SKM-1 (cell line): ENCODE data around the gene CPNE1.

Experiments used
- DNase-seq: peaks from one replicate; lab custom pipeline; 2025; ENCODE audit not compliant: unreplicated experiment; lab: John Stamatoyannopoulos, UW

Gene CPNE1

DNA sequence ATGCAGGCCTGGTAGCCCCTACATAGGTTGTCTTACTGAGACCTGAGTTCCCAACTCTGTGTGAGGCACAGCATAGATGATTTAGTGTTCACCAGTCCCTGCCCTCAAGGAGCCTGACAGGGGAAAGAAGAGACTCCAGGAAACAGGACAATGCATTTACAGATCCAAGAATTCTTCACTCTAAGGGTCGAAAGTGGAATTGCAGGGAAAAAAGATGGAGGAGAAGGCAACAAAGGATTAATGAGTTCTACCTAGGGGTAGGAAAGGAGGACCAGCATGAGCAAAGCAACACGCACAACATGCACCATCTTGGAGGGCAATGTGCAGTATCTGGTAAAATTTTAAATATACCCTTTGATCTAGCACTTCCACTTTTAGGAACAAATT is 43.1 kb downstream of the CPNE1 start:
- DNase-seq: no peak

DNA sequence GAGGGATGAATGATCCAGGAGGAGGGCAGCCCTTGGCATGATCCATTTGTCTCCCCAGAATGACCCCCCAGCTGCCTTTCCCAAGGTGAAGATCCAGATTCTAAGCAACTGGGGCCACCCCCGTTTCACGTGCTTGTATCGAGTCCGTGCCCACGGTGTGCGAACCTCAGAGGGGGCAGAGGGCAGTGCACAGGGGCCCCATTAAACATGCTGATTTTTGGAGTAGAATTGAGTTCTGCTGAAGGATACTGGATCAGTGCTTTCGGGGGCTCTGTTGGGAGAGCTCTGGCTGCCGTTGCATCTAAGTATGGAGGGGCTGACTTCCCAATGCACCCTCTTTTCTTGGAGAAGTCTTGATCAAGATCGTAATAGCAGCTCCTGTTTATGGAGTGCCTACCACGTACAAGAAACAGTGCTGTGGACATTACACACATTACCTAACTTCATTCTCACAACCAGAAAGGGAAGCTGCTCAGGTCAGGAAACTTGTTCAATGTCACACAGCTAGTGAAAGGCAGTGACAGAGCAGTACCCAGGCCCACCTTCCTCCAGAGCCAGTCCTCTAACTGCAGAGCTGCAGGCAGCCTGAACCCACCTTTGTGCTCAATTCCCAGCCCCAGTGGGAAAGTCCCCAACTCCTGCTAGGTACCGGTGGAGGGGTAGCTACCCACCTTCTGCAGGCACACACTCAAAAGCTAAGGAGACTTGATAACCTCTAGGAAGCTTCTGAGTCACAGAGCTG is 43.7 kb downstream of the CPNE1 start:
- no peak for DNase-seq

DNA sequence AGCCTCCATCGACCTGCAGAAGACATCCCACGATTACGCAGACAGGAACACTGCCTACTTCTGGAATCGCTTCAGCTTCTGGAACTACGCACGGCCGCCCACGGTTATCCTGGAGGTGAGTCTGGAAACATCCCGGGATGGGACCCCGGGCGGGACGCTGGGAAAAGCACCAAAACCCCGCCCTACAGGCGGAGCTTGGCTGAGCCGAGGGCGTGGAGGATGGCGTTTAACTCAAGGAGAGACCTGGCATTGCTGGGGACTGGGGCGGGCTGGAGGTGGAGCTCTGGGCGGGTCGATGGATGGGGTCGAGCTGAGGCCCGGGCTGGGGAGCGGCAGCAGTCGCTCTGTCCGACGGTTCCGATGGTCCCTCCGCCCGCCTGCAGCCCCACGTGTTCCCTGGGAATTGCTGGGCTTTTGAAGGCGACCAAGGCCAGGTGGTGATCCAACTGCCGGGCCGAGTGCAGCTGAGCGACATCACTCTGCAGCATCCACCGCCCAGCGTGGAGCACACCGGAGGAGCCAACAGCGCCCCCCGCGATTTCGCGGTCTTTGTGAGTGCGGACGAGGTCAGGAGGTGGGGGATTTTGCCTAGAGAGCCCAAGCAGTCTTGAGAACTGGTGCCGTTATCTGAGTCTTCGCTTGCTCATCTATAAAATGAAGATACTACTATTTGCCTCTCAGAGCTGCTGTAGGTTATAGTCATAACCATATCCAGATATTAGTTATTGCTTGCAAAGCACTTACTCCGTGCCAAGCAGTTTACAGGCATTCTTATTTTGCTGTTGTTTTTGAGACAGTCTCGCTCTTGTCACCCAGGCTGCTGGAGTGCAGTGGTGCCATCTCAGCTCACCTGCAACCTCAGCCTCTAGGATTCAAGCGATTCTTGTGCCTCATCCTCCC is 45.3 kb downstream of the CPNE1 start:
- DNase-seq: peak; percentile 26

DNA sequence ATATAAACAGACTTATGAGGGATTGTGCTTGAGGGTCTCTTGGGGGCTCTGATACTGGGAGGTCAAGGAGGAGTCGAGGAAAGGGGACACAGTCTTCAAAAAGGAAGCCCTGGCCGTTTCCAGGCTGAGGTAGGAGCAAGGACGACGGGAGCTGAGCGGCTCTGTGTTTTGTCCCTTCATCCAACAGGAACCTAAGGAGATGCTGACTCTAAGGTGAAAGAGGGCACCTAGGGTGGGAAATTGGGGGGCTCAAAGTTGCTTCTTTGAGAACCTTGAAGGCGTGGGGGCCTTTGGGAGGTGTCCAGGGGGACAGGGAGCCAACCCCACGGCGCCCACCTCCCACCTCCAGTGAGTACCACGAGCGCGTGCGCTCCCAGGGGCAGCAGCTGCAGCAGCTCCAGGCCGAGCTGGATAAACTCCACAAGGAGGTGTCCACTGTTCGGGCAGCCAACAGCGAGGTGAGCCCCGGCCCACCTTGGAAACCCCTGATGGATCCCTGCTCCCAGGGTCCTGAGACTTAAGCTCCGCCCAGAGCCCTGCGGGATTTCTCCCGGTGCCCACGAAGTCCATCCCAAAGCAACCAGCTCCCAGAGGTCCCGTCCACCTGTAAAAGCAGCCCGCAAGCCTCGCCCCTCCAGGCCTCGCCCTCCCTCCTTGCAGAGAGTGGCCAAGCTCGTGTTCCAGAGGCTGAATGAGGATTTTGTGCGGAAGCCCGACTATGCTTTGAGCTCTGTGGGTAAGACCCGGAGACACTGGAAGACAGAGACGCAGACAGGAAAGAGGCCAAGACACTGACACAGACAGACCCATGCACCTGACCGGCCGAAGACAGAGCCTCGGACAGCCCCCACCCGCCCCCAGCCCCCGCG is 46.2 kb downstream of the CPNE1 start:
- DNase-seq: no peak

DNA sequence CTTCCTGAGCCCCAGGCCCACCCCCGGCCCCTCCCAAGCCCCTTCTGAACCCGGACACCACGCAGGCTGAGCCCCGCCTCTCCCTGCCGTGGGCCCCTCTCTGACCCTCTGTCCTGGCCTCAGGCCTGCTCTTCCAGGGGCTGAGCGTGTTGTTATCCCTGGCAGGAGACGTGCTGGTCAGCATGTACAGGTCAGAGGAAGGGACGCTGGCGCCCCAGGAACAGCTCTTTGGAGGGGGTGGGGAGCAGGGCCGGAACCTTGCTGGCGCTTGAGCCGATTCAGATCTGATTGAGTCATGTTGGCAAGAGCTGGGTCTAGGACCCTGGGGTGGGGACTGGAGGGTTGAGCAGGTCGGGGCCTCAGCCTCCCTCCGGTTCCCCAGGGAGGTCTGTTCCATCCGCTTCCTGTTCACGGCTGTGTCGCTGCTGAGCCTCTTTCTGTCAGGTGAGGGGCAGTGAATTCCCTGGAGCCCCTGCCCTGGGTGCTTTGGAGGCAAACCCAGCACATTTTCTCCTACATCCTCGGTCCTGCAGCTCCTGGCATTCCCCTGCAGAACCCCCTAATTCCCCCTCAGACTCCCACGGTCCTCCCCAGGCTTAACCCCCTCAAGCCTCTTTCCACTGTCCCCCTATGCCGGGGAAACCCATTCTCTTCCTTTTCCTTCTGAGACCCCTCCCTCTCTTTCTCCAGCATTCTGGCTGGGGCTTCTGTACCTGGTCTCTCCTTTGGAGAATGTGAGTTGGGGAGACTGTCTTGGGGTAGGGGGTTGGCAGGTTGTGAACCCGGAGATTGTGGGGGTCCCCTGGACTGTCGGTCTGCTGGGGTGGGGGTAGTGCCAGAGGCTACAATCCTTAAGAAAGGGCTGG is 47.1 kb downstream of the CPNE1 start:
- DNase-seq: no peak

DNA sequence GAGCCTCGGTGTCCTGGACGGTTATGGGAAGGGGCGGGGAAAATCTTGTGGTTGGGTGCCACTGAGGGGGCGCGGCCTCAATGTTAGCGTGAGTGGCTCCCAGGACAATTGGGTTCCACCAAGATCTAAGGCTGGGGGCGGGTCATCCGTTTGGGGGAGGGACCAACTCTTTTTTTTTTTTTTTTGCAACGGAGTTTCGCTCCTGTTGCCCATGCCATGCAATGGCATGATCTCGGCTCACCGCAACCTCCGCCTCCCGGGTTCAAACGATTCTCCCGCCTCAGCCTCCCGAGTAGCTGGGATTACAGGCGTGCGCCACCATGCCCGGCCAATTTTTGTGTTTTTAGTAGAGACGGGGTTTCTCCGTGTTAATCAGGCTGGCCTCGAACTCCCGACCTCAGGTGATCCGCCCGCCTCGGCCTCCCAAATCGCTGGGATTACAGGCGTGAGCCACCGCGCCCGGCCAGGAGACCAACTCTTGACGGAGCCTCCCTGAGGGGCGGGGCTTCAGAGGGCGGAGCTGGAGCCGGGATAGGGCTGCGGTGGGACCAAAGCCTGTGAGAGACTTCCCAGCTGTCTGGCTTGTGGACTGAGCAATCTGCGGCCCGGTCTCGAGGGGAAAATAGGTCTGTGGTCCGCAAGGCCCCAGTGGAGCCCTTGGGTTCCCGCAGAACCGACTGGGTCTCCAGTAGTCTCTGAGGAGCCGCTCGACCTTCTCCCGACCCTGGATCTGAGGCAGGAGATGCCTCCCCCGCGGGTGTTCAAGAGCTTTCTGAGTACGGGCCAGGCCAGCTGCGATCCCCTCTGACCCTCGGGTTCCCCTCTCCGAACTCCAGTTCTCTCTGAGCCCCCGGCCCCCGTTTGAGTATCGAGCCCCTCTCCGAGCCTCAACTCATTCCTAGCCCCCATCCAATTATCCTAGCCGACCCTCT is 48.0 kb downstream of the CPNE1 start:
- DNase-seq: peak; percentile 50

DNA sequence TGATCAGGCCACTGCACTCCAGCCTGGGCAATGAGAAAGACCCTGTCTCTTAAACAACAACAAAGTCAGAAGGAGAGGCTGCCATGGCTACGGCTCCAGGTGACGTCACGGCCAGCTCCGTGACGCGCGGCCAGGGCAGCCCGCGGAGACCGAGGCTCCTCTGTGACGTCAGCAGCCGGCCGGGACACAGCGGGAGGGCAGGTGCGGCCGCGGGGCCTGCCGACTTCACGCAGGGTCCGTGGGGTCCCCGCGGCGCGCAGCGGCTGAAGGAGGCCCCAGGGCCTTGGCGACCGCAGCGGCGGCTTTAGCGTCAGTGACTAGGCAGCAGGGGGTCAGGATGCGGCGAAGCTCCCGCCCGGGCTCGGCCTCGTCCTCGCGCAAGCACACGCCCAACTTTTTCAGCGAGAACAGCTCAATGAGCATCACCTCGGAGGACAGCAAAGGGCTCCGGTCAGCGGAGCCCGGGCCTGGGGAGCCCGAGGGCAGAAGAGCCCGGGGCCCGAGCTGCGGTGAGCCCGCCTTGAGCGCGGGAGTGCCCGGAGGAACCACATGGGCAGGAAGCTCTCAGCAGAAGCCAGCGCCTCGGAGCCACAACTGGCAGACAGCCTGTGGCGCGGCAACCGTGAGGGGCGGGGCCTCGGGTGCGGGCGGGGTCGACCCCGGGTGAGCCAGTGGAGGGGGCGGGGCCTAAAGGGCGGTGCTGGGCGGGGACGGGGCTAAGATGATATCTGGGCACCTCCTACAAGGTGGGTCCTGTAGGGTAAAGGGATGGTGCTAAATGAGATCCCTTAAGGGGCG is 48.8 kb downstream of the CPNE1 start, which contains the start of gene SPAG4:
TSS of gene SPAG4 (plus strand) at position 163 of the 798 bp plus-strand sequence. CDS start at position 338, 175 bp downstream.
- peak; percentile 99 for DNase-seq

DNA sequence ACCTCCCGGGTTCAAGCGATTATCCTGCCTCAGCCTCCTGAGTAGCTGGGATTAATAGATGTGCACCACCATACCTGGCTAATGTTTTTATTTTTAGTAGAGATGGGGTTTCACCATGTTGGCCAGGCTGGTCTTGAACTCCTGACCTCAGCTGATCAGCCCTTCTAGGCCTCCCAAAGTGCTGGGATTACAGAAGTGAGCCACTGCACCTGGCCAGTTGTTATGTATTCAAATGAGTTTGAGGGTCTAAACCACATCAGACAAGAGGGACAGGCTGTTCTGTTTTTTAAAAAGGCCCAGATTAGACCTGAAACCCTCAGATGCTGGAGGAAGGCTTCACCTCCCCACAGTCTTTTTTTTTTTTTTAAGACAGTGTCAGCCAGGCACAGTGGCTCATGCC is 53.2 kb downstream of the CPNE1 start:
- DNase-seq: no peak

DNA sequence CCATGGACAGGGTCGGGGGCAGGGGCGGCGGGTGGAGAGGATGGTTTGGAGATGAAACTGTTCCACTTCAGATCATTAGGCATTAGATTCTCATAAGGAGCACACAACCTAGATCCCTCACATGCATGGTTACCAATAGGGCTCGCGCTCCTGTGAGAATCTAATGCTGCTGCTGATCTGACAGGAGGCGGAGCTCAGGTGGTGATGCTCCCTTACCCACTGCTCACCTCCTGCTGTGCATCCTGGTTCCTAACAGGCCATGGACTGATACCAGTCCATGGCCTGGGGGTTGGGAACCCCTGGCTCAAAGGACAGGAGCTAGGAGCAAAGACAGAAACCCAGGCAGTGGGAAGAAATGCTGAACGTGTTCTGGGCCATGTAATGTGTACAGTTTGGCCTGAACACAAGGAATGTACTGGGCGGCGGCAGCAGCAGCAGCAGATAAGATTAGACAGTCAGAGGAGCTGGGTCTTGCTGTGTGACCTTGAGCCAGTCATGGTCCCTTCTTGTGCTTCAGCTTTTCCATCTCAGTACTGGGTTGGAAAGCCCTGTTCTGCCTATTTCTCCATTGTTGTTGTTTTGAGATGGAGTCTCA is 53.8 kb downstream of the CPNE1 start:
- DNase-seq: no peak

DNA sequence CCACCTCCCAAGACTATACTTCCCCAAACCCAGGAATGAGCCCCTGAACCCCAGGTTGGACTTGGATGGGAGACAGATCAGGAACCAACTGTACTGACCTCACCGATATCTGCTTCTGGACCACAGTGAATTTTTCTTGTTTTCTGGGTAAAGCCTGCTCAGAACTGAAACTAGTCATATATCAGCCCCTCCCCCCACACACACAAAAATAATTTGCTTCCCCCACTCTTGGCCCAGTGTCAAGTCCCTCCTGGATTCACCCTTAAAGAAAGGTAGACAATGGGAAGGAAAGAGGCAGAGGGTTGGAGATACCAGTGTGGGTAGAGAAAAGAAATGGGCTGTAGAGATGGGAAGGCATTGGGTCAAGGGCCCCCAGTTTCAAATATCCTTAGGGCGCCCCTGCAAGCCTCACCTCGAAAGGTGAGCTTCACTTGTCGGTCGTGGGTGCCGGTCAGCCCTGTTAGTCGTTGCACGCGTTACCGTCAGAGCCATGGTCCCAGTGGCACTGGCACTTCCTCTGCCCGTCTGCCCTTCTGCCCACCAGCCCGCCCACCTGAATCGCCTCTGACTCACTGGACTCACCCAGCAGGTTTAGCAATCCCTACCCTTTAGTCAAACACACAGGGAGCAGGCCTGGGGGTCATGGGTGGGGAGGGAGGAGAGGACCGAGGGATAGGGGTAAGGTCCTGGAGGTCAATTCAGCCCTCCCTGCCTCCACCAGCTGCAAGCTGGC is 57.5 kb downstream of the CPNE1 start:
- no peak for DNase-seq

DNA sequence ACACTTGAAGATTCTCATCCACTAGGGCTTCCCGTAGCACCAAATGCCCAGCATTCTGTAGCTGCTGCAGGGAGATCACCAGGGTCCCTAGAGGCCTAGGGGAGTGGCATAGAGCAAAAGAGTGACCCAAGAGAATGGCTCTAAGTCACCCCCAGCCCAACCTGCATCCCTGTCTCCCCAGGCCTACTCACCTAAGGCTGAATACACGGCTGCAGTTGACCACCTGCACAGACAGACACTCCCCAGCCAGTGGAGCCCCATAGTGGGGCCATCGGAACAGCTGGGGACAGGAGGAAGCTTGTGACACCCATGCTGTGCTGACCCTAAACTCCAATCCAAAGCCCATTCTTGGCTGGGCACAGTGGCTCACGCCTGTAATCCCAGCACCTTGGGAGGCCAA is 58.6 kb downstream of the CPNE1 start:
- no peak for DNase-seq

DNA sequence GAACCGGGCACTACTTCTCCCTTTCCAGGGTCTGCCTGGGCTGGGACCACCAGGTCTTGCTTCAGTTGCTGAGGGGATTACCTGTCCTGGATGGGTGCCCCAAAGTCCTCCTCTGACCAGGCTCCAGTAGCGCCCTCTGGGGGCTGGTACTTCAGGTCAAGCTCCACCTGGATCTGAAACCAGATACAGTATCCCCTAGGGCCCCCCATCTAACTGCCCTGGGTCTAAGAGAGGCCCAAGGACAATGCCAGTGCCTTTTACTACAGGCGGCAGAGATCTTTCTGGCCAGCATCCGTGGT is 60.3 kb downstream of the CPNE1 start:
- no peak for DNase-seq

DNA sequence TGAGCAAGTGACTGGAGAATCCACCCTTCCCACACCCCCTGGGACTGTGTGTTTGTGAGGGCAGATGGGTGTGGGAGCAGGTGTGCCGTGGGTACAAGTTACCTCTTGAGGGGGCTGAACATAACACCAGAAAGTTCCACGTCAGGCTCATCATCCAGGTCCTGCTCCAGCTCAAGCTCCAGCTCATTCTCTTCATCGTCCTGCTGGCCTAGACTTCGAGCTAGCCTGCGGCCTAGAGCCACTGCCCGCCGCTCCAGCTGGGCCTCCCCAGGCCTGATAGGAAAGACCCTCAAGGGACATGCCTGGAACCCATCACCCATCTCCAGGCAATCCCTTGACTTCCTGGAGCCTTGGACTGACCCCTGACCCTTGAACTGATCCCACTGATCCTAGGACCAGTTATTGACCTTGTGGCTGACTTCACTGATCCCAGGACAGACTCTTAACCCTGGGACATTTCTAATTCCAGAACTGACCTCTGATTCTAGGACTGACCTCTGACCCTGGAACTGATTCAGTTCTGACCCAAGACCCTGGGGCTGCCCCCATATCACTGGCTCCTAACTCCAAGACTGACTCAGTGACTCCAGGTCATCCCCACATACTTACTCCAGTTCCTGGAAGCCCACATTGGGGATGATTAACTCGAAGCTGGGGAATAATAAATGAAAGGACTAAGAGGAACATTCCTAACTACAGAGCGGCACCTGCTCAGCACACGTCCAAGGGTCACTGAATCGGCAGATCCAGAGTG is 60.8 kb downstream of the CPNE1 start:
- no peak for DNase-seq

DNA sequence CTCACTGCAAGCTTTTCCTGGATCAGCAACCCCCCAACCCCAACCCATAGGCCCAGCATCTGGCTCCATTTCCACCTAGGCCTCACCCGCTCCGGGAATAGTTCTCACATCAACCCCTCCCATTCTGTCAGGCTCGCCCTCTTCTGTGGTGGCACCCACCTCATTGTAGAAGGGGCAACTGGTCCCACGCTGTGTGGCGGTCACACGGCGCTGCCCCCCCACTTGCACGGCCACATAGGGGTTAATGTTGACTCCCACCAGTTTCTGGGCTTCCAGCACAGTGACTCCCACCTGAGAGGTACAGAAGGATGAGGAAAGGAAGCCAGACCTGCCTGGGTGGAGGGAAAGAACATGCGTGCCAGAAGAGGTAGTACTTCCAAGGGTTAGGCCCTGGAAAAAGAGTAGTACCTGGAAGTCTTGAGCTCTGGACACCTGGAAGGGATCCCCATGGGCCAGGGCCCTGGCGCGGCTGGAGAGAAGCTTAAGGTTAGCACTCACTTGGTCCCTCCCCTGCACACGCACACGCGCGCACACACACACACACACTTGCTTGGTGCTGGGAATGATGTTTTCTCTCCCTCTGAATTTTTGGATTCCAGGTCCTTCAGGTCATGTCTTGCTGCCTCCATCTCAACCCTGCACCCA is 61.7 kb downstream of the CPNE1 start:
- no peak for DNase-seq

DNA sequence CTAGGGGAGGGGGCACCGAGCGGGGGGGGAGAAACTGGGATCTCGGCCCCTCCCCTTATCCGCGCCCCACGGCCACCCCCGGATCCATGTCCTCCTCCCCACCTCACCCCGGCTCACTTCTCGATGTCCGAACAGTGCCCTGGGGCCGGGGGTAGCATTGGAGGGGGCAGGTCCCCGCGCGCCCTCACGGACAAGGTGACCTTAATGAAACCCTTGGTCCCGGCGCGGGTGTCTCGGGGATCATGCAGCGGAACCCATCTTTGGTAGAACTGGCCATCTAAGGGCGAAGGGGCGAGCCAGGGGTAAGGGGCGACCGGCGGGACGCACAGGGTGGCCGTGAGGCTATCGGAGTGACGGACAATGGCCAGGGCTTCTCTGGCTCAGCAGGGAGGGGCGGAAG is 62.7 kb downstream of the CPNE1 start:
- DNase-seq: no peak
